HepG2 (cell line): ENCODE measurements around the gene CMTM4. TPM values are rescaled to one million over a fixed set of nuclear protein-coding genes. Genes with fewer than 3 reads are reported as not detected.

Source experiments
- ATAC-seq: fragments of 200-7000 bp; cut with Tn5 transposase; 3 replicates; pipeline ENCODE4 v1.9.1; 2020; ENCODE audit warnings: mild to moderate bottlenecking, moderate library complexity
- BruUV-seq: library from RNA; stranded (reverse); fragments of 400-500 nt; replicated peaks from 2 replicates; lab custom pipeline; 2021; lab: Mats Ljungman, UMichigan
- CTCF ChIA-PET: fragments of 300-600 bp; formaldehyde crosslinking; extraction: SDS; loops from one replicate; lab custom pipeline; 2021; ENCODE audit warnings: low total read pairs, inconsistent platforms, low intra/inter-chr PET ratio; lab: Yijun Ruan, JAX
- POLR2A ChIA-PET: fragments of 350-600 bp; sonication (Branson Sonifier 250); formaldehyde crosslinking; loops from one replicate; lab custom pipeline; 2020; ENCODE audit warnings: antibody characterized with exemption, inconsistent platforms; lab: Yijun Ruan, JAX
- DNase-seq: peaks from one replicate; pipeline ENCODE4 v3.0.0-alpha.2; 2015; ENCODE audit warnings: low spot score
- FAIRE-seq: peaks from 3 replicates; lab custom pipeline; 2011; peaks lifted over from hg19 to GRCh38; lab: Jason Lieb, UNC
- H2AFZ ChIP-seq: one replicate; pipeline ENCODE4 v1.6.1; 2011; ENCODE audit warnings: low read length, inconsistent platforms
- H3K27ac ChIP-seq: fragments of 300-600 bp; 3 replicates; pipeline ENCODE4 v1.8.0; 2011; ENCODE audit warnings: mixed run types, mild to moderate bottlenecking, mixed read lengths, low read length, inconsistent platforms; ENCODE audit not compliant: insufficient read depth; ENCODE audit errors: extremely low read length
- H3K27me3 ChIP-seq, 2 experiments: fragments of 200-600 bp in 1 of 2; 2 replicates in 1 of 2; 3 replicates in 1 of 2; pipeline versions ENCODE4 v1.6.0 to v1.8.0; 2011; ENCODE audit warnings: low read length in 2 of 2, mild to moderate bottlenecking in 2 of 2, moderate library complexity in 2 of 2, inconsistent platforms in 1 of 2; ENCODE audit not compliant: insufficient read depth in 2 of 2, control insufficient read depth in 1 of 2
- H3K36me3 ChIP-seq, 2 experiments: fragments of 200-600 bp in 1 of 2; replicated peaks in 1 of 2; 2 replicates in 1 of 2; 3 replicates in 1 of 2; pipeline versions ENCODE4 v1.5.1 to v1.8.0; 2011; ENCODE audit warnings: low read length in 2 of 2, inconsistent platforms in 1 of 2; ENCODE audit not compliant: insufficient read depth in 2 of 2, control insufficient read depth in 1 of 2
- H3K4me1 ChIP-seq: 2 replicates; pipeline ENCODE4 v1.5.1; 2012; ENCODE audit warnings: low read length, inconsistent platforms; ENCODE audit not compliant: insufficient read depth
- H3K4me2 ChIP-seq: 2 replicates; pipeline ENCODE4 v1.6.0; 2011; ENCODE audit warnings: low read depth, low read length, inconsistent platforms
- H3K4me3 ChIP-seq, 3 experiments: fragments of 200-600 bp in 1 of 3; sonication (generic), shearing (Covaris generic) in 1 of 3; replicated peaks in 1 of 3; 2 replicates each; pipeline ENCODE4 v1.5.1; 2011 to 2016; ENCODE audit warnings: low read length in 3 of 3, inconsistent platforms in 2 of 3, low read depth in 2 of 3, mild to moderate bottlenecking in 2 of 3, control low read depth in 1 of 3, mixed read lengths in 1 of 3; ENCODE audit not compliant: insufficient read depth in 1 of 3
- H3K79me2 ChIP-seq: one replicate; pipeline ENCODE4 v1.6.1; 2011; ENCODE audit warnings: low read length, inconsistent platforms; ENCODE audit not compliant: insufficient read depth
- H3K9ac ChIP-seq: 2 replicates; pipeline ENCODE4 v1.6.0; 2011; ENCODE audit warnings: mild to moderate bottlenecking, low read depth, low read length, inconsistent platforms; ENCODE audit not compliant: insufficient read depth
- H3K9me3 ChIP-seq: 2 replicates; pipeline ENCODE4 v1.5.1; 2012; ENCODE audit warnings: mild to moderate bottlenecking, low read length
- H4K20me1 ChIP-seq: 2 replicates; pipeline ENCODE4 v1.6.0; 2011; ENCODE audit warnings: inconsistent platforms, mild to moderate bottlenecking, low read length, moderate library complexity; ENCODE audit not compliant: insufficient read depth
- IKZF5 ChIP-seq: IDR thresholded peaks from 2 replicates; pipeline ENCODE4 v1.6.1; 2018; ENCODE audit warnings: missing genetic modification reagents, mild to moderate bottlenecking, missing compliant biosample characterization
- RXRA ChIP-seq: sonication (generic); formaldehyde crosslinking; IDR thresholded peaks from 2 replicates; pipeline ENCODE4 v1.5.1; 2020; ENCODE audit warnings: missing genetic modification reagents
- SMYD3 ChIP-seq: sonication (generic); formaldehyde crosslinking; IDR thresholded peaks from 2 replicates; pipeline ENCODE4 v1.8.1; 2023; ENCODE audit warnings: mild to moderate bottlenecking, missing genetic modification reagents
- SOX6 ChIP-seq, 2 experiments: fragments of 450-650 bp in 1 of 2; sonication (generic) in 1 of 2; formaldehyde crosslinking in 1 of 2; IDR thresholded peaks; 2 replicates each; pipeline versions ENCODE4 v1.4.0 to v1.6.1; 2017 to 2020; ENCODE audit warnings: antibody characterized with exemption in 1 of 2, mild to moderate bottlenecking in 1 of 2, missing genetic modification reagents in 1 of 2
- SRY ChIP-seq: sonication (generic); formaldehyde crosslinking; IDR thresholded peaks from 2 replicates; pipeline ENCODE4 v1.8.0; 2022; ENCODE audit warnings: mild to moderate bottlenecking, missing genetic modification reagents
- ZNF572 ChIP-seq: sonication (generic); formaldehyde crosslinking; IDR thresholded peaks from 2 replicates; pipeline ENCODE4 v1.5.1; 2020; ENCODE audit warnings: mild to moderate bottlenecking, missing genetic modification reagents
- ZNF776 ChIP-seq: sonication (generic); formaldehyde crosslinking; IDR thresholded peaks from 2 replicates; pipeline ENCODE4 v1.4.0; 2020; ENCODE audit warnings: mild to moderate bottlenecking, missing genetic modification reagents
- ZNF883 ChIP-seq: sonication (generic); formaldehyde crosslinking; IDR thresholded peaks from 2 replicates; pipeline ENCODE4 v1.5.1; 2020; ENCODE audit warnings: mild to moderate bottlenecking, missing genetic modification reagents; ENCODE audit errors: not compliant biosample characterization
- WGBS: methylation state at CpG from one replicate; pipeline ENCODE4 v1.1.6; 2017; ENCODE audit warnings: low lambda C conversion rate; 5-methylcytosine and 5-hydroxymethylcytosine counted together
- in situ Hi-C: cut with HindIII; loops from 2 replicates; pipeline ENCODE4 v1.10.0; 2017; ENCODE audit warnings: low pct_unique_long_range_greater_than_20kb; ENCODE audit not compliant: extremely low pct_ligation_motif_present
- intact Hi-C: fragments of 100-400 bp; cut with micrococcal nuclease; formaldehyde crosslinking; loops from one replicate; pipeline ENCODE4 v1.10.0; 2022; ENCODE audit not compliant: unreplicated experiment
- polyA plus RNA-seq, 8 experiments: library from polyadenylated mRNA; depleted of rRNA in 3 of 8; stranded (reverse) in 7 of 8; unstranded in 1 of 8; fragments of >200 nt; fragmentation: Illumina TruSeq in 4 of 8; extraction: Trizol in 4 of 8; gene quantifications; 2 replicates each; pipeline versions ENCODE4 v1.2.1 to v1.2.3, GENCODE V29; 2011 to 2016; ENCODE audit warnings: low read depth in 4 of 8, missing spikeins in 1 of 8, mixed read lengths in 1 of 8; ENCODE audit not compliant: insufficient read depth in 1 of 8
- total RNA-seq, 5 experiments: library from RNA; depleted of rRNA; stranded (reverse); fragments of >200 nt; fragmentation: Illumina TruSeq; extraction: Trizol; gene quantifications; 2 replicates each; pipeline ENCODE4 v1.2.3, GENCODE V29; 2016; ENCODE audit warnings: low read depth in 1 of 5
- TF ChIP-seq, protein P1 (sequence below): sonication (generic); formaldehyde crosslinking; IDR thresholded peaks from 2 replicates; pipeline ENCODE4 v1.4.0; 2020; ENCODE audit warnings: low read depth, mild to moderate bottlenecking, missing genetic modification reagents

CMTM4 gene
- total and polyA plus RNA-seq, 2 of the 13 experiments (the other 11 are each of a cell fraction or from before 2014, with no cell fraction given): 32.0 to 36.3 TPM

GRCh38 chr16:66696669-66697630 is at the start of gene CMTM4 (continued):
- TF ChIP-seq IKZF5 (0 out of 2 replicates have a peak, but pooled peaks have one; percentile 3), SMYD3 (CRISPR knock-in tag) (no peak), ZNF883 (CRISPR knock-in tag) (no peak), SOX6 (IDR thresholded peaks at IDR 0.05) (no peak), SOX6 (CRISPR knock-in tag; IDR thresholded peaks at IDR 0.05) (peak; percentile 49), ZNF776 (CRISPR knock-in tag) (peak; percentile 65; the same call in 1 of the 2 replicates), RXRA (CRISPR knock-in tag) (peak; percentile 40; the same call in 1 of the 2 replicates), ZNF572 (peak; percentile 94; the same call in 1 of the 2 replicates), SRY (peak; percentile 22; the same call in 1 of the 2 replicates)

DNA sequence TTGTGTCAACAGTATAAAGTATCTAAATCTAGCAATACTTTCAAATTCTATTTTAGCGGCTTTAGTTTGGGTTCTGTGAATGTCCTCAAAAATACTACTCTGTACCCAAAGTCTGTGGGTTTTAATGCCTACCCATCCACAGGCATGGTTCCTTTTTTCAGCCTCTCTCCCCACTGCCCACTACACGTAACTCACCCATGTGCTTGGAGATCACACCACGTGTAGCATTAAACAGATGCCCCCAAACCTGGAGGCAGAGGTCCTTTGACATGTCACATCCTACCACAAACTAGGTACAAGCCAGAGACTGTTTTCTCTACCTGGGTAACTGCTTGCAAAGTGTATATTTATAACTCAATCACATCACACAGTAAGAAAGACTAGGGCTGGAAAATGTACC is 49.5 kb upstream of the CMTM4 start:
- Histone ChIP-seq H3K4me2 (no peak overlapping the region), H3K4me1 (peaks cover 41% of the 10 kb centered on the region), H3K27me3 (no peaks in the 10 kb centered on the region; a peak in 1 of 5 replicates), H3K27ac (no peak overlapping the region), H2AFZ (no peak overlapping the region), H4K20me1 (peaks cover 18% of the 10 kb centered on the region; the same call in 1 of the 2 replicates), H3K9ac (no peak overlapping the region), H3K79me2 (peaks cover 53% of the 10 kb centered on the region), H3K36me3 (peaks cover 39 to 70% of the 10 kb centered on the region in 2 experiments), H3K4me3 (no peak overlapping the region), H3K9me3 (no peaks in the 10 kb centered on the region)
- BruUV-seq: no TSS peak
- TF ChIP-seq, protein P1, sequence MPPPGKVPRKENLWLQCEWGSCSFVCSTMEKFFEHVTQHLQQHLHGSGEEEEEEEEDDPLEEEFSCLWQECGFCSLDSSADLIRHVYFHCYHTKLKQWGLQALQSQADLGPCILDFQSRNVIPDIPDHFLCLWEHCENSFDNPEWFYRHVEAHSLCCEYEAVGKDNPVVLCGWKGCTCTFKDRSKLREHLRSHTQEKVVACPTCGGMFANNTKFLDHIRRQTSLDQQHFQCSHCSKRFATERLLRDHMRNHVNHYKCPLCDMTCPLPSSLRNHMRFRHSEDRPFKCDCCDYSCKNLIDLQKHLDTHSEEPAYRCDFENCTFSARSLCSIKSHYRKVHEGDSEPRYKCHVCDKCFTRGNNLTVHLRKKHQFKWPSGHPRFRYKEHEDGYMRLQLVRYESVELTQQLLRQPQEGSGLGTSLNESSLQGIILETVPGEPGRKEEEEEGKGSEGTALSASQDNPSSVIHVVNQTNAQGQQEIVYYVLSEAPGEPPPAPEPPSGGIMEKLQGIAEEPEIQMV (CRISPR knock-in tag): no peak
- FAIRE-seq (no peak), DNase-seq (no peak), ATAC-seq (no peak)
- POLR2A ChIA-PET: no interaction called here
- intact Hi-C loops (no loop called here), in situ Hi-C loops (no loop called here)
- CTCF ChIA-PET: no interaction called here
- 97% methylated on average over 3 of the region's 3 CpGs for WGBS
